HFFc6 (cell line): ENCODE data around the gene PHACTR4. TPM values are rescaled to one million over a fixed set of nuclear protein-coding genes. Genes with fewer than 3 reads are reported as not detected.
A peak's percentile ranks its signal among the peaks of the same experiment; 100 is the strongest.
"Not testable (repeated sequence)": the region's sequence is repeated elsewhere in the genome, so short reads cannot be mapped to it uniquely, and the experiment has no call there.

Experiments used
- DNase-seq: peaks from one replicate; pipeline ENCODE4 v3.0.0-alpha.2; 2018
- H3K27ac Mint-ChIP-seq: 2 replicates; pipeline ENCODE4 v1.8.0; 2020; ENCODE audit warnings: mild to moderate bottlenecking, mixed read lengths
- H3K27me3 Mint-ChIP-seq: 2 replicates; pipeline ENCODE4 v1.8.0; 2021; ENCODE audit warnings: mild to moderate bottlenecking, moderate library complexity, mixed read lengths; ENCODE audit not compliant: insufficient read depth
- H3K36me3 Mint-ChIP-seq: 2 replicates; pipeline ENCODE4 v1.8.0; 2021; ENCODE audit warnings: low read depth, mixed read lengths
- H3K4me1 Mint-ChIP-seq: 2 replicates; pipeline ENCODE4 v1.8.0; 2020; ENCODE audit warnings: low read depth, mixed read lengths
- H3K4me3 Mint-ChIP-seq: 2 replicates; pipeline ENCODE4 v1.8.0; 2020; ENCODE audit warnings: mild to moderate bottlenecking, moderate library complexity, mixed read lengths
- H3K9me3 Mint-ChIP-seq: 2 replicates; pipeline ENCODE4 v1.8.0; 2020; ENCODE audit warnings: mild to moderate bottlenecking, mixed read lengths
- total RNA-seq, 6 experiments: library from RNA; stranded (reverse); fragmentation: NEBNext Ultra II Directional; extraction: Animal tissue kit (Norgen Biotek cat#: 25700); gene quantifications; 2 replicates in 1 of 6; 3 replicates in 5 of 6; pipeline ENCODE4 v1.2.3, GENCODE V29; 2021
- TF ChIP-seq, protein P1 (sequence below): fragments of 200-600 bp; sonication (generic); IDR thresholded peaks from 2 replicates; pipeline ENCODE4 v1.5.0; 2021; ENCODE audit warnings: antibody characterized with exemption, mild to moderate bottlenecking

PHACTR4 gene
- total RNA-seq, 6 experiments from 2014 or later: 19.9 to 24.4 (median 23.8) TPM

DNA sequence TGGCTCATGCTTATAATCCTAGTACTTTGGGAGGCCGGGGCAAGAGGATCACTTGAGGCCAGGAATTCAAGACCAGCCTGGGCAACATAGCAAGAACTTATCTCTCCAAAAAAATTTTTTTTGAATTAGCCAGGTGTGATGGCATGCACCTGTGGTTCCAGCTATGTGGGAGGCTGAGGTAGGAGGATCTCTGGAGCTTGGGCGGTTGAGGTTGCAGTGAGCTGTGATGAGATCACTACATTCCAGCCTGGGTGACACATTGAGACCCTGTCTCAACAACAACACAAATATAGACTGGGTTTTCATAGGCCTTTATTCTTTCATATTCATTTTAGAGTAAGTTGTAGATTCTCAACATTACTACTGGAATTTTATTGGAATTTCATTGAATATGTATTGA, 27.9 kb upstream of the PHACTR4 start:
- Mint-ChIP-seq H3K9me3 (no peaks in the 10 kb centered on the region), H3K27ac (no peak overlapping the region), H3K27me3 (no peaks in the 10 kb centered on the region), H3K4me3 (no peak overlapping the region), H3K4me1 (peaks cover 19% of the 10 kb centered on the region), H3K36me3 (no peaks in the 10 kb centered on the region)
- no peak for DNase-seq
- TF ChIP-seq, protein P1, sequence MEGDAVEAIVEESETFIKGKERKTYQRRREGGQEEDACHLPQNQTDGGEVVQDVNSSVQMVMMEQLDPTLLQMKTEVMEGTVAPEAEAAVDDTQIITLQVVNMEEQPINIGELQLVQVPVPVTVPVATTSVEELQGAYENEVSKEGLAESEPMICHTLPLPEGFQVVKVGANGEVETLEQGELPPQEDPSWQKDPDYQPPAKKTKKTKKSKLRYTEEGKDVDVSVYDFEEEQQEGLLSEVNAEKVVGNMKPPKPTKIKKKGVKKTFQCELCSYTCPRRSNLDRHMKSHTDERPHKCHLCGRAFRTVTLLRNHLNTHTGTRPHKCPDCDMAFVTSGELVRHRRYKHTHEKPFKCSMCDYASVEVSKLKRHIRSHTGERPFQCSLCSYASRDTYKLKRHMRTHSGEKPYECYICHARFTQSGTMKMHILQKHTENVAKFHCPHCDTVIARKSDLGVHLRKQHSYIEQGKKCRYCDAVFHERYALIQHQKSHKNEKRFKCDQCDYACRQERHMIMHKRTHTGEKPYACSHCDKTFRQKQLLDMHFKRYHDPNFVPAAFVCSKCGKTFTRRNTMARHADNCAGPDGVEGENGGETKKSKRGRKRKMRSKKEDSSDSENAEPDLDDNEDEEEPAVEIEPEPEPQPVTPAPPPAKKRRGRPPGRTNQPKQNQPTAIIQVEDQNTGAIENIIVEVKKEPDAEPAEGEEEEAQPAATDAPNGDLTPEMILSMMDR: no peak

DNA sequence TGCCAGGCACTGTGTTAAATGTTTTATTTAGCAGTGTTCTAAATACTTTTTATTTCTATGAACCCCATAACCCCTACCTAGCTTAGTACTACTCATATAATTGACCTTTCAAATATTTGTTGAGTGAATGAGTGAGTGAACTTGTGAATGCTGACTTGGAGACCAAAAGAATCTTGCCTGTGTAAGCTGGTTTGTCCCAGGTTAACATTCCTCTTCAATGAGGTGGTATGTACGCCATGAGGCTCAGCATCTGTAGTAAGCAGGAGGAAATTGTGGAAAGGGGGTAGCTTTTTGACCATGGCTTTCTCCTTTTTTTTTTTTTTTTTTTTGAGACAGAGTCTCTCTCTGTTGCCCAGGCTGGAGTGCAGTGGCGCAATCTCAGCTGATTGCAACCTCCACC, 26.1 kb upstream of the PHACTR4 start:
- Mint-ChIP-seq H3K27me3 (no peaks in the 10 kb centered on the region), H3K9me3 (no peaks in the 10 kb centered on the region), H3K4me1 (peaks cover 19% of the 10 kb centered on the region), H3K27ac (peak overlapping the region; percentile 58; the same call in 1 of the 2 replicates), H3K4me3 (no peak overlapping the region), H3K36me3 (no peaks in the 10 kb centered on the region)
- peak; percentile 62 for DNase-seq
- TF ChIP-seq, protein P1: no peak

DNA sequence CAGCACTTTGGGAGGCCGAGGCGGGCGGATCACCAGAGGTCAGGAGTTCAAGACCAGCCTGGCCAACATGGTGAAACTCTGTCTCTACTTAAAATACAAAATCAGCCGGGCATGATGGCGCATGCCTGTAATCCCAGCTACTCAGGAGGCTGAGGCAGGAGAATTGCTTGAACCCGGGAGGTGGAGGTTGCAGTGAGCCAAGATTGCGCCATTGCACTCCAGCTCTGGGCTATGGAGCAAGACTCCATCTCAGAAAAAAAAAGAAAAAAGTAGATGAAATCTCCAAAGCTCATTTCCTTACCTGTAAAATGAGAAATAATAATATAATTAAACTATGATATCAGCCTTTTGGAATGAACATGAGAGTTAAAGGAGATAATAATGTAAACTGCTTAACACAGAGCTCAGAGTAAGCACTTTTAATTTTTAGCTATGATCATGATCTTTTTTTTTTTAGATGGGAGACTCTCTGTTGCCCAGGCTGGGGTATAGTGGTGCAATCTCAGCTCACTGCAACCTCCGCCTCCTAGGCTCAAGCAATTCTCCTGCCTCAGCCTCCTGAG, 16.2 kb upstream of the PHACTR4 start:
- H3K4me3 Mint-ChIP-seq, DNase-seq, H3K9me3 Mint-ChIP-seq, H3K27ac Mint-ChIP-seq, H3K27me3 Mint-ChIP-seq, H3K36me3 Mint-ChIP-seq: not testable (repeated sequence)
- peaks cover 32% of the 10 kb centered on the region for H3K4me1 Mint-ChIP-seq

DNA sequence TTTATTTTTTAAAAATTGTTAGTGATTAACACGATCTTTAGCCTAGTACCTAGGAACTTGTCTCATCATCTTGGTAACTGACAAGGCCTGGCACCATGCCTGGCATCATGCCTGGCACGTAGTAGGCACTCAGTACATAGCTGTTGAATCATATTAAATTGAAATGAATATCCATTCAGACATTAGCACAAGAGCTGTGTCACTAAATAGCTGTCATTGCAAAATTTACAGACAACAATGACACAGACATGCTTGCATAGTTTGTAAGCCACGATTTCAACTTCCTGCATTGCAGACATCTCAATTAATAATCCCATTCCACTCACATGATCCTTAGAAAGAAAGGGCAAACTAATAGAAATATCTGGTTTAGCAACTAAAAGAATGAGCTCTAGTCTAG, 15.4 kb upstream of the PHACTR4 start:
- Mint-ChIP-seq H3K36me3 (no peaks in the 10 kb centered on the region), H3K27me3 (no peaks in the 10 kb centered on the region), H3K27ac (peak overlapping the region; percentile 75), H3K9me3 (no peaks in the 10 kb centered on the region), H3K4me1 (peaks cover 32% of the 10 kb centered on the region), H3K4me3 (no peak overlapping the region)
- TF ChIP-seq, protein P1: no peak
- peak; percentile 75 for DNase-seq

DNA sequence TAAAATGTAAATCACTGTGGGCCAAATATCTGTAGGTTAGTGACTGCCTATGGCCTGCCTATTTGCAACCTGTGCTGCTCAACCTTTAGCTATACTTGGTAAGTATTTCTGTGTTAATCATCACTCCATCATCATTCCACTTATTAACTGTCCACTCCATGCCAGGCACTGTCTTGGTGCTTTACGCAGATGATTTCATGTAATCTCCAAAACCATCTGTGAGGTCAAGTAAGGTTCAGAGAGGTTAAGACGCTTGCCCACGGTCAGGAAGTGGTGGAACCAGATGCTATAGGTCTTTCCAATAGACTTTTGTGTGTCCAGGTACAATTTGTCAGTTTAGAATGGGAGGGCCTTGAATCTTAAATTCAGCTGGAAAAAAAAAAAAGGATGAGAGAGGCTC, 10.8 kb upstream of the PHACTR4 start:
- H3K4me3 Mint-ChIP-seq: no peak overlapping the region
- H3K27ac Mint-ChIP-seq: no peak overlapping the region
- H3K9me3 Mint-ChIP-seq: no peaks in the 10 kb centered on the region

DNA sequence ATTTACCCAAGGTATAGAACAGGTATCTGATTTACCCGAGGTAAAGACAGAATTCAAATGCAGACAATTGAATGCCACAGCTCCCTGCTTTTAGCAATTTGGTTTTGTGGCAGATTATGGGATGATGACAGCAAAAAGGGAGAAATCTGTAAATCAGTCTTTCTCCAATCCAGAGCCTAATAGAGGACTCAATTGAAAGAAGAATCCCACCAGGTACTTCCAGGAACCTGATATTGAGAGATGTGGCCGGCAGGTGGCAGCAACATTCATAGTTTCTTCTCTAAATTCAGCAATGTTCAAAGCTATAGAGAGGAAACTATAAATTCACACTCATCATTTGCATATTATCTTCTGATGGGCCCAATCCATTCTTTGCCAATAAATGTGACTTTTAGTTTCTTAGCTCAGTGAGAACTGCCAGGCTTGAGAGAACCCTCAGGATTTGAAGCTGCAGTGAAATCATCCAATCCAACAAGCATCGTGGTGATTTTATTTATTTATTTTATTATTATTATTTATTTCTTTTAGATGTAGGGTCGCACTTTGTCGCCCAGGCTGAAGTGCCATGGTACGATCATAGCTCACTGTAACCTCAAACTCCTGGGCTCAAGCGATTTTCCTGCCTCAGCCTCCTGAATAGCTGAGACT, 9.8 kb upstream of the PHACTR4 start:
- peaks cover 1% of the 10 kb centered on the region for H3K4me1 Mint-ChIP-seq
- TF ChIP-seq, protein P1: peak; percentile 89
- DNase-seq: peak; percentile 50
- H3K9me3 Mint-ChIP-seq: no peaks in the 10 kb centered on the region
- no peak overlapping the region for H3K4me3 Mint-ChIP-seq
- no peak overlapping the region for H3K27ac Mint-ChIP-seq
- H3K36me3 Mint-ChIP-seq: no peaks in the 10 kb centered on the region
- peaks cover 2% of the 10 kb centered on the region; the same call in 1 of the 2 replicates for H3K27me3 Mint-ChIP-seq

More for the DNA sequence above, 10.8 kb upstream of the PHACTR4 start:
- DNase-seq: no peak
- no peaks in the 10 kb centered on the region for H3K36me3 Mint-ChIP-seq
- TF ChIP-seq, protein P1: no peak
- peaks cover 2% of the 10 kb centered on the region; the same call in 1 of the 2 replicates for H3K27me3 Mint-ChIP-seq
- H3K4me1 Mint-ChIP-seq: peaks cover 11% of the 10 kb centered on the region
